GM12878 (cell line): ENCODE measurements around the gene ANLN. TPM values are rescaled to one million over a fixed set of nuclear protein-coding genes. Genes with fewer than 3 reads are reported as not detected.
A peak's percentile ranks its signal among the peaks of the same experiment; 100 is the strongest.

Experiments
- ATAC-seq: fragments of 200-7000 bp; cut with Tn5 transposase; 3 replicates; pipeline ENCODE4 v1.9.1; 2020; ENCODE audit warnings: mild to moderate bottlenecking, moderate library complexity
- BruUV-seq: library from RNA; stranded (reverse); fragments of 400-500 nt; replicated peaks from 2 replicates; lab custom pipeline; 2021; lab: Mats Ljungman, UMichigan
- CTCF ChIA-PET: fragments of 300-600 bp; sonication (Branson Sonifier 250); formaldehyde crosslinking; extraction: SDS; loops from one replicate; lab custom pipeline; 2021; ENCODE audit warnings: inconsistent platforms; lab: Yijun Ruan, JAX
- POLR2A ChIA-PET: fragments of 350-600 bp; formaldehyde crosslinking; extraction: SDS; loops from one replicate; lab custom pipeline; 2021; ENCODE audit warnings: inconsistent platforms; lab: Charles Lee
- RAD21 ChIA-PET: fragments of 300-600 bp; sonication (Branson Sonifier 250); formaldehyde crosslinking; loops from one replicate; lab custom pipeline; 2023; ENCODE audit warnings: antibody characterized with exemption; ENCODE audit not compliant: unreplicated experiment; lab: Charles Lee
- SMC1A ChIA-PET: fragments of 300-600 bp; sonication (Branson Sonifier 250); formaldehyde crosslinking; loops from one replicate; lab custom pipeline; 2023; ENCODE audit not compliant: unreplicated experiment, uncharacterized antibody; lab: Charles Lee
- DNase-seq: peaks from one replicate; pipeline ENCODE4 v3.0.0-alpha.2; 2011; ENCODE audit warnings: low read depth, low spot score
- FAIRE-seq: peaks from 3 replicates; lab custom pipeline; 2011; peaks lifted over from hg19 to GRCh38; lab: Jason Lieb, UNC
- H2AFZ ChIP-seq: 2 replicates; pipeline ENCODE4 v1.6.0; 2011; ENCODE audit warnings: low read depth, low read length, control low read depth; ENCODE audit not compliant: control insufficient read depth
- H3K27ac ChIP-seq: 2 replicates; pipeline ENCODE4 v1.5.1; 2011; ENCODE audit warnings: control low read depth; ENCODE audit not compliant: control insufficient read depth, insufficient read depth
- H3K27me3 ChIP-seq, 2 experiments: replicated peaks in 1 of 2; 2 replicates each; pipeline versions ENCODE4 v1.6.0 to v1.6.1; 2011; ENCODE audit warnings: low read length in 1 of 2; ENCODE audit not compliant: control insufficient read depth in 2 of 2, insufficient read depth in 2 of 2
- H3K36me3 ChIP-seq, 2 experiments: 2 replicates each; pipeline ENCODE4 v1.5.1; 2011; ENCODE audit warnings: low read length in 1 of 2; ENCODE audit not compliant: control insufficient read depth in 2 of 2, insufficient read depth in 2 of 2
- H3K4me1 ChIP-seq: 2 replicates; pipeline ENCODE4 v1.6.1; 2011; ENCODE audit warnings: mild to moderate bottlenecking, low read length, moderate library complexity, mixed read lengths; ENCODE audit not compliant: control insufficient read depth, insufficient read depth
- H3K4me2 ChIP-seq: 2 replicates; pipeline ENCODE4 v1.6.0; 2011; ENCODE audit warnings: control low read depth; ENCODE audit not compliant: control insufficient read depth, insufficient read depth
- H3K4me3 ChIP-seq: fragments of 200-600 bp; sonication (generic); 2 replicates; pipeline ENCODE4 v1.5.1; 2016
- H3K79me2 ChIP-seq: 2 replicates; pipeline ENCODE4 v1.6.0; 2011; ENCODE audit warnings: low read length; ENCODE audit not compliant: control insufficient read depth, insufficient read depth
- H3K9ac ChIP-seq: 2 replicates; pipeline ENCODE4 v1.8.0; 2011; ENCODE audit warnings: low read length, control low read depth, mixed read lengths; ENCODE audit not compliant: control insufficient read depth, insufficient read depth
- H3K9me3 ChIP-seq: replicated peaks from 3 replicates; pipeline ENCODE4 v1.5.1; 2011; ENCODE audit warnings: mild to moderate bottlenecking, low read length; ENCODE audit not compliant: control insufficient read depth, insufficient read depth
- H4K20me1 ChIP-seq: 2 replicates; pipeline ENCODE4 v1.6.0; 2011; ENCODE audit not compliant: control insufficient read depth, insufficient read depth
- POU2F2 ChIP-seq: IDR thresholded peaks from 3 replicates; pipeline ENCODE4 v1.6.1; 2011; ENCODE audit warnings: low read depth, mild to moderate bottlenecking, low read length, borderline replicate concordance
- RELA ChIP-seq: fragments of 450-650 bp; IDR thresholded peaks from 2 replicates; pipeline ENCODE4 v1.8.0; 2014; ENCODE audit warnings: borderline replicate concordance; ENCODE audit not compliant: partially characterized antibody
- ZBTB40 ChIP-seq: fragments of 450-650 bp; IDR thresholded peaks from 2 replicates; pipeline ENCODE4 v1.6.1; 2016; ENCODE audit warnings: mild to moderate bottlenecking, moderate library complexity, borderline replicate concordance
- ZNF622 ChIP-seq: fragments of 450-650 bp; IDR thresholded peaks from 2 replicates; pipeline ENCODE4 v1.6.1; 2017; ENCODE audit warnings: mild to moderate bottlenecking, inconsistent platforms
- WGBS: methylation state at CpG from one replicate; pipeline ENCODE4 v1.1.6; 2016; ENCODE audit warnings: low lambda C conversion rate; ENCODE audit not compliant: insufficient replicate concordance, insufficient coverage; ENCODE audit errors: missing lambda C conversion rate; 5-methylcytosine and 5-hydroxymethylcytosine counted together
- in situ Hi-C: fragments of 300-500 bp; cut with MboI; formaldehyde crosslinking; loops from 9 replicates; pipeline ENCODE4 v1.14.3; 2018; ENCODE audit warnings: mixed read lengths
- intact Hi-C: fragments of 100-400 bp; cut with micrococcal nuclease; formaldehyde crosslinking; loops from one replicate; pipeline ENCODE4 v1.14.2; 2022; ENCODE audit not compliant: unreplicated experiment
- polyA plus RNA-seq, 11 experiments: library from polyadenylated mRNA; depleted of rRNA in 4 of 11; unstranded in 6 of 11; stranded (reverse) in 5 of 11; fragments of >200 nt; fragmentation: Nextera tagmentation in 4 of 11; fragmentation: Illumina TruSeq in 1 of 11; extraction: Ambion mirVana in 4 of 11; extraction: Trizol in 1 of 11; gene quantifications; 1 replicate in 1 of 11; 2 replicates in 10 of 11; pipeline versions ENCODE4 v1.2.1 to v1.2.3, GENCODE V29; 2011 to 2016; ENCODE audit warnings: inconsistent platforms in 2 of 11, missing spikeins in 2 of 11, low read depth in 1 of 11
- total RNA-seq, 4 experiments: library from RNA; depleted of rRNA in 3 of 4; stranded (reverse); fragments of >200 nt in 3 of 4; fragmentation: Illumina TruSeq in 1 of 4; extraction: Trizol in 1 of 4; gene quantifications; 2 replicates each; pipeline versions ENCODE4 v1.2.1 to v1.2.3, GENCODE V29; 2013 to 2021

The ANLN gene
- total and polyA plus RNA-seq, 10 of the 15 experiments (the other 5 are each of a cell fraction or from before 2014, with no cell fraction given), result 9.5 to 32.1 (median 24.2) TPM

- POLR2A ChIA-PET, result no interaction called here
- CTCF ChIA-PET, result interaction anchor here (1.0 to 2.0 kb wide), 2 partner anchors 16 to 42 kb away, joined by 3 to 4 read pairs; no protein-coding TSS in a partner anchor
- FAIRE-seq (no peak), ATAC-seq (no peak), DNase-seq (no peak)
- no TSS peak for BruUV-seq
- no peak overlapping the region for H3K4me3 ChIP-seq
- H3K9ac ChIP-seq, result no peak overlapping the region
- no peak overlapping the region for H3K4me2 ChIP-seq
- no peaks in the 10 kb centered on the region for H3K27me3 ChIP-seq
- no peaks in the 10 kb centered on the region for H3K4me1 ChIP-seq
- intact Hi-C loops, result no loop called here
- 95% methylated on average over 1 of the region's 1 CpG for WGBS
- no peak for TF ChIP-seq RELA
- TF ChIP-seq ZNF622, result no peak
- TF ChIP-seq POU2F2, result no peak
- peak; percentile 80 for TF ChIP-seq ZBTB40
- H3K9me3 ChIP-seq, result no peaks in the 10 kb centered on the region
- H3K36me3 ChIP-seq, result peaks cover 11 to 20% of the 10 kb centered on the region in 2 experiments
- no peaks in the 10 kb centered on the region for H3K79me2 ChIP-seq
- H2AFZ ChIP-seq, result no peak overlapping the region
- SMC1A ChIA-PET, result interaction anchor here (1.9 kb wide), 1 partner anchor 16 kb away, joined by 7 read pairs; no protein-coding TSS in a partner anchor
- in situ Hi-C loops, result no loop called here
- RAD21 ChIA-PET, result no interaction called here
- no peaks in the 10 kb centered on the region for H4K20me1 ChIP-seq
- no peak overlapping the region for H3K27ac ChIP-seq
Measured at GRCh38 chr7:36409180-36409579, 19.5 kb downstream of the ANLN start.
